HG03571 (cell line): Measurements from ENCODE around the gene NDUFAF5.

ENCODE experiments used
- ATAC-seq: cut with Tn5 transposase; IDR thresholded peaks from one replicate; pipeline ENCODE4 v1.9.1; 2021; ENCODE audit not compliant: unreplicated experiment

The NDUFAF5 gene

GRCh38 chr20:13775867-13776266 lies 9.0 kb upstream of the NDUFAF5 start:
- ATAC-seq = no peak

GRCh38 chr20:13777171-13777601 lies 7.6 kb upstream of the NDUFAF5 start:
- no peak for ATAC-seq

DNA sequence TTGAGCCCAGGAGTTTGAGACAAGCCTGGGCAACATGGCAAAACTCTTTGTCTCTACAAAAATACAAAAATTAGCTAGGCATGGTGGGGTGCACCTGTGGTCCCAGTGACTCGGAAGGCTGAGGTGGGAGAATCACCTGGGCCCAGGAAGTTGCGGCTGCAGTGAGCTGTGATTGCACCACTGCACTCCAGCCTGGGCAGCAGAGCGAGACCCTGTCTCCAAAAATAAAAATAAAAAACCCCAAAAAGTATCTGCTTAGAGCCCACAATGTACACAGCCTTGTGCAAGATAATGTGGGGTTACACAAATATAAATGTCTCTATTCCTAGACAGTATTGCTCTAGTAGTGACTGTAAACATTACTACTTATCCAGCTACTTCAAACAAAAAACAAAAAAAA lies 6.0 kb upstream of the NDUFAF5 start:
- ATAC-seq = no peak

- ATAC-seq = no peak
Measured at GRCh38 chr20:13783528-13783927, 1.3 kb upstream of the NDUFAF5 start.

GRCh38 chr20:13784271-13784892 lies 446 bp upstream of the NDUFAF5 start:
- ATAC-seq = peak; percentile 4

DNA sequence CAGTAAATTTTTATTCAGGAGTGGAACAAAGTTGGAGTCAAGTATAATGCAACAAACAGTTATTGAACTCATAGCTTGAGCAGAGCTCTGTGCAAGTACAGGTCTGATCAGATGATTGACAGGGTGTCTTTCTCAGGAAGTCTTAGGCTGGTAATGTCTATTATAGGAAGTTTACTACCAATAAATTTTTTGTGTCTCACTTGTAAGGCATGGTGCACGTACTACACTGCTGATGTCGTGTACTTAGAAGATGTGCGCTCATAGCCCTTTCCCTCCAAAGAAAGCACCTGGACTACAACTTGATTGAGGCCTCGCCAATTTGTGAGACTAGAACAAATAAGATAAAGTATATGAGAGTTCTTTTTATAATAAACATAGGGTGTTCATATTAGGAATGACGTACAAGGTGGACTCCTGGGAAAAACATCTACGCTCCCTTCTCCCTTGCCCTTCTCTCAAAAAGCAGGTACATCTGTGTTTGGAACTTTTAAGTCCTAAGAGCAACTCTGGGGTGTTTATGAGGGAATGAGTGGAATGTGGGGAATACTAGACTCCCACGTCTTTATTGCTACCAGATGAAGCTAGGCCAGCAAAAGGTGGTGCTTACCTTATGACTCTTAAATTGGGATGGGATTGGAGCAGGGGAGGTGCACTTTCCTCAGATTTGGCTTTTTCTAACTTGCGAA lies 1.5 kb downstream of the NDUFAF5 start:
- no peak for ATAC-seq

- no peak for ATAC-seq
Measured at GRCh38 chr20:13788167-13788834, 3.5 kb downstream of the NDUFAF5 start.

GRCh38 chr20:13790708-13791107 lies 5.9 kb downstream of the NDUFAF5 start:
- ATAC-seq = no peak

- no peak for ATAC-seq
Measured at GRCh38 chr20:13791540-13792459, 7.0 kb downstream of the NDUFAF5 start.

DNA sequence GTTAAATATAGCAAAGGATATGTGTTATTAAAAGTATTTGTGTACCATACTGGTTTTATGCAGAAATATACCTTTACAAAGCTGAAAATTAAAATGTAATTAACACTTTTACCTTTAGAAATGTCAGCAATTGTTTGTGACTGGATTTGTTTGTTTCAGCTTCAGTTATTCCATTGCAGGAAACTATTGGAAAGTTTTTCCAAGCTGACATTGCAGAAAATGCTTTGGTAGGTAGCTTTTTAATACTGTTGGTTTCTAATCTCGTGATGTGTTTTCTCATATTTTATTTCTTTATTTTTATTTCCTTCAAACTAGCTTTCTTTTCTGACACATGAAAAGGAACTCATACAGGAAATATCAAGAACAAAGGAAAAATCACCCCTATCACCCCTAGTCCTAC lies 8.2 kb downstream of the NDUFAF5 start:
- ATAC-seq = no peak

- ATAC-seq = no peak
Measured at GRCh38 chr20:13794667-13795066, 9.8 kb downstream of the NDUFAF5 start.

GRCh38 chr20:13799040-13799439 lies 14.2 kb downstream of the NDUFAF5 start:
- ATAC-seq = no peak

- ATAC-seq = no peak
Measured at GRCh38 chr20:13799974-13800373, 15.1 kb downstream of the NDUFAF5 start.

GRCh38 chr20:13800728-13801134 lies 15.9 kb downstream of the NDUFAF5 start:
- ATAC-seq = no peak

GRCh38 chr20:13809373-13809772 lies 24.5 kb downstream of the NDUFAF5 start:
- ATAC-seq = no peak

DNA sequence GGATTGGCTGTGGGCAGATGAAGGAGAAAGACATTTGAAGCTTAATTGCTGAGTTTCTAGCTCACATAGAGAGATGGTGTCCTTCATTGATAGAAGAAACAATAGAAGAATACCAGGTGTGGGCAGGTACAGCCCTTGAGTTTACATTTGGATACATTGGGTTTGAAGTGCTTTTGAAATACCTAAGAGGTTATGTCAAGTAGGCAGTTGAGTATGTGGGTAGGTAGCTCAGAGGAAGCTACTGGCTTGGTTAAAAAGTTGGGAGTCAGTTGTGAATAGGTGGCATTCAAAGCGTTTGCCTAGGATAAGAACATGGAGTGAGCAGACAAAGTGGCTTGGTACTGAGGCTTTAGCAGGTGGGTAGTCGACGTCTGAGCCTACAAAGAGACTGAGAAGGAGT lies 25.0 kb downstream of the NDUFAF5 start:
- no peak for ATAC-seq

- ATAC-seq = no peak
Measured at GRCh38 chr20:13810446-13810845, 25.6 kb downstream of the NDUFAF5 start.

- ATAC-seq = no peak
Measured at GRCh38 chr20:13813910-13814309, 29.1 kb downstream of the NDUFAF5 start.

DNA sequence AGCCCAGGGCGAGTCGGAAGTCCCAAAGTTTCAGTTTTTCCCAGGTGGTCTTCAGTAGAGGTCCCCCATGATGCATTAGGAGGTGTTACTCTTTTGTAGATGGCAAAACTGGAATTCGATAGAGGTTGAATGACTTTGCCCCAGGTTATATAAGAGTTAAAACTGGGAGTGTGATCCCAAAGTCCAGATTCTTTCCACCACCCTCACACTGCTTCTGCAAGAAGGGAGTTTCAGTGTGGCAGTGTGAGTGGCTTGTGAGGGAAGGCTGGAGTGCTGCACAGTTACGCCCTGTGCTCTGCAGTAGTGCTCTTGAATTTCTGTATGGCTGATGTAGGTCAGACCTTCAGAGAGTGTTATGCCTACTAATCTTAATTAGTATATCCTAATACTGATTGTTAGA lies 29.8 kb downstream of the NDUFAF5 start:
- ATAC-seq = no peak

- ATAC-seq = no peak
Measured at GRCh38 chr20:13816757-13817156, 31.9 kb downstream of the NDUFAF5 start.

GRCh38 chr20:13817342-13817741 lies 32.5 kb downstream of the NDUFAF5 start:
- ATAC-seq = no peak
